Loucy (cell line): ENCODE data around the gene CAPN3.

ENCODE experiments used
- CTCF ChIP-seq: fragments of 200-600 bp; sonication (generic); conservative IDR thresholded peaks from 2 replicates; pipeline ENCODE4 v1.5.1; 2014; ENCODE audit warnings: mild to moderate bottlenecking, antibody characterized with exemption, low read length
- EZH2phosphoT487 ChIP-seq: fragments of 200-600 bp; IDR thresholded peaks from 2 replicates; pipeline ENCODE4 v1.6.1; 2018; ENCODE audit warnings: antibody characterized with exemption, mild to moderate bottlenecking, moderate library complexity, borderline replicate concordance

GRCh38 chr15:42354824-42355223, 4.5 kb upstream of the CAPN3 start:
- TF ChIP-seq EZH2phosphoT487: no peak
- TF ChIP-seq CTCF: no peak
